GM12891 (cell line): ENCODE results near the gene USP15.
"Not testable (repeated sequence)": the region's sequence is repeated elsewhere in the genome, so short reads cannot be mapped to it uniquely, and the experiment has no call there.

ENCODE experiments used
- PAX5 ChIP-seq: IDR thresholded peaks from 2 replicates; pipeline ENCODE4 v1.6.1; 2011; ENCODE audit warnings: low read length, moderate library complexity, mild to moderate bottlenecking; ENCODE audit not compliant: insufficient read depth, severe bottlenecking
- POLR2A ChIP-seq: IDR thresholded peaks from 2 replicates; pipeline ENCODE4 v1.6.1; 2011; ENCODE audit warnings: low read depth, low read length, control low read depth
- POLR2AphosphoS5 ChIP-seq: IDR thresholded peaks from 2 replicates; pipeline ENCODE4 v1.6.1; 2011; ENCODE audit warnings: low read depth, low read length, control low read depth
- SPI1 ChIP-seq: IDR thresholded peaks from 2 replicates; pipeline ENCODE4 v1.6.1; 2011; ENCODE audit warnings: low read depth, low read length, control low read depth
- TAF1 ChIP-seq: IDR thresholded peaks from 2 replicates; pipeline ENCODE4 v1.6.1; 2011; ENCODE audit warnings: low read depth, low read length, control low read depth

DNA sequence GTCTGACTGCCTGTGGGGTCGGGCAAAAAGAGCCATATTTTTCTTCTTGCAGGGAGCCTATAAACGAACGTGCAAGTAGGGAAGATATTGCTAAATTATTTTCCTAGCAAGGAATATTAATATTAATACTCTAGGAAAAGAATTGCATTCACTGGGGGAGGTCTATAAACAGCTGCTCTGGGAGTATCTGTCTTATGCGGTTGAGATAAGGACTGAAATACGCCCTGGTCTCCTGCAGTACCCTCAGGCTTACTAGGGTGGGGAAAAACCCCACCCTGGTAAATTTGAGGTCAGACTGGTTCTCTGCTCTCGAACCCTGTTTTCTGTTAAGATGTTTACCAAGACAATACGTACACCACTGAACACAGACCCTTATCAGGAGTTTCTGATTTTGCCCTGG is 203.0 kb downstream of the USP15 start:
- TF ChIP-seq POLR2AphosphoS5, POLR2A, PAX5, TAF1, SPI1: not testable (repeated sequence)
